Keratinocyte (primary cell): Measurements from ENCODE around the gene KEL.

ENCODE experiments used
- EZH2 ChIP-seq: IDR thresholded peaks from one replicate; pipeline ENCODE4 v1.6.1; 2012; ENCODE audit warnings: inconsistent platforms, mild to moderate bottlenecking, low read length, moderate library complexity
- TF ChIP-seq, protein P1 (sequence below), 3 experiments: IDR thresholded peaks in 1 of 3; conservative IDR thresholded peaks in 1 of 3; optimal IDR thresholded peaks in 1 of 3; 2 replicates in 2 of 3; 3 replicates in 1 of 3; pipeline versions ENCODE3 to v1.5.1; 2011; ENCODE audit warnings: low read length in 3 of 3, mild to moderate bottlenecking in 3 of 3, moderate library complexity in 2 of 3, control low read depth in 1 of 3, inconsistent platforms in 1 of 3; ENCODE audit not compliant: insufficient read depth in 2 of 3; ENCODE audit errors: extremely low read depth in 1 of 3

DNA sequence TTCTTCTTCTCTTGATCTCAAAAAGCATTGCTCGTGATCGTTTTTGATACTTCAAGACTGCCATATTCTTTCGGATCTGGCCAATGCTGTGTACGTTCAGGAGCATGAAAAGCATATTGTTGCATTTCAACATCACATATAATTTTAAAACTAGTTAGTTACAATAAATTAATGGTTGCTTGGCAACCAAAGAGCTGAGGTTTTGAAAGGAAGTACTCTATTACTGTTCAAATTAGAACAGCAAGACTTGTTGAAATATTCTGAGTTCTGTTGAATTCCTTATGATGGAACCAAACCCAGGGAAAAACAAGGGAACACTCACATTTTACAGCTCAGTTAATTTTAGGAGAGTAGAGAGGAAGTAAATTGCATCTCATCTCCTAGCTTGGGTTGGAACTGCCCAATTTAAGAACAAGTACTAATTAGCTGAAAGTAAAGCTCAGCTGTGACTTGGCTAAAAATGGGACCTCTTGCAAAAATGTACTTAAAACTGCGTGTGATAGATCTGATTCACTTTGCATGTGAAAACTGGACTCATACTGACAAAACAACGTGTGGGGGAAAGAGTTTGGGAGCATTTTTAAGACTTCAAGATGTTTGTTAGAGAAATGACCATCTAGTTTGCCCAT, 43.6 kb upstream of the KEL start:
- TF ChIP-seq, protein P1, sequence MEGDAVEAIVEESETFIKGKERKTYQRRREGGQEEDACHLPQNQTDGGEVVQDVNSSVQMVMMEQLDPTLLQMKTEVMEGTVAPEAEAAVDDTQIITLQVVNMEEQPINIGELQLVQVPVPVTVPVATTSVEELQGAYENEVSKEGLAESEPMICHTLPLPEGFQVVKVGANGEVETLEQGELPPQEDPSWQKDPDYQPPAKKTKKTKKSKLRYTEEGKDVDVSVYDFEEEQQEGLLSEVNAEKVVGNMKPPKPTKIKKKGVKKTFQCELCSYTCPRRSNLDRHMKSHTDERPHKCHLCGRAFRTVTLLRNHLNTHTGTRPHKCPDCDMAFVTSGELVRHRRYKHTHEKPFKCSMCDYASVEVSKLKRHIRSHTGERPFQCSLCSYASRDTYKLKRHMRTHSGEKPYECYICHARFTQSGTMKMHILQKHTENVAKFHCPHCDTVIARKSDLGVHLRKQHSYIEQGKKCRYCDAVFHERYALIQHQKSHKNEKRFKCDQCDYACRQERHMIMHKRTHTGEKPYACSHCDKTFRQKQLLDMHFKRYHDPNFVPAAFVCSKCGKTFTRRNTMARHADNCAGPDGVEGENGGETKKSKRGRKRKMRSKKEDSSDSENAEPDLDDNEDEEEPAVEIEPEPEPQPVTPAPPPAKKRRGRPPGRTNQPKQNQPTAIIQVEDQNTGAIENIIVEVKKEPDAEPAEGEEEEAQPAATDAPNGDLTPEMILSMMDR (optimal IDR thresholded peaks at IDR 0.05 in 1 of 3, IDR thresholded peaks at IDR 0.05 in 1 of 3, conservative IDR thresholded peaks at IDR 0.05 in 1 of 3; ENCODE audit: extremely low read depth in 1 of 3, insufficient read depth in 2 of 3, low read length in 3 of 3), result no peak
- no peak for TF ChIP-seq EZH2
